Smooth muscle cell (in vitro differentiated cells): ENCODE measurements around the gene ARL9. TPM values are rescaled to one million over a fixed set of nuclear protein-coding genes. Genes with fewer than 3 reads are reported as not detected.

Source experiments
- DNase-seq: peaks from one replicate; lab custom pipeline; 2025; ENCODE audit not compliant: unreplicated experiment; lab: John Stamatoyannopoulos, UW
- H2AFZ ChIP-seq: fragments of 200-600 bp; sonication (generic); 2 replicates; pipeline ENCODE4 v1.6.0; 2016; ENCODE audit warnings: antibody characterized with exemption, low read depth, mild to moderate bottlenecking
- H3F3A ChIP-seq: fragments of 200-600 bp; sonication (generic); 2 replicates; pipeline ENCODE4 v1.6.0; 2017; ENCODE audit warnings: antibody characterized with exemption, low read depth
- H3K27ac ChIP-seq: fragments of 200-600 bp; sonication (generic); 2 replicates; pipeline ENCODE4 v1.5.1; 2016; ENCODE audit warnings: low read depth, mild to moderate bottlenecking
- H3K27me3 ChIP-seq: fragments of 200-600 bp; sonication (generic); 2 replicates; pipeline ENCODE4 v1.6.1; 2016; ENCODE audit warnings: low read depth, mild to moderate bottlenecking
- H3K36me3 ChIP-seq: fragments of 200-600 bp; sonication (generic); 2 replicates; pipeline ENCODE4 v1.5.1; 2016; ENCODE audit warnings: low read depth
- H3K4me1 ChIP-seq: fragments of 200-600 bp; sonication (generic); 2 replicates; pipeline ENCODE4 v1.5.1; 2016; ENCODE audit warnings: low read depth
- H3K4me2 ChIP-seq: fragments of 200-600 bp; sonication (generic); 2 replicates; pipeline ENCODE4 v1.6.0; 2016; ENCODE audit warnings: mild to moderate bottlenecking
- H3K4me3 ChIP-seq: fragments of 200-600 bp; sonication (generic); 2 replicates; pipeline ENCODE4 v1.5.1; 2016; ENCODE audit warnings: mild to moderate bottlenecking
- H3K79me2 ChIP-seq: fragments of 200-600 bp; sonication (generic); 2 replicates; pipeline ENCODE4 v1.6.0; 2016; ENCODE audit warnings: low read depth, mild to moderate bottlenecking
- H3K9ac ChIP-seq: fragments of 200-600 bp; sonication (generic); 2 replicates; pipeline ENCODE4 v1.6.0; 2016; ENCODE audit warnings: low read depth
- H3K9me3 ChIP-seq: fragments of 200-600 bp; sonication (generic); replicated peaks from 2 replicates; pipeline ENCODE4 v1.5.1; 2016; ENCODE audit warnings: low read depth
- H4K20me1 ChIP-seq: fragments of 200-600 bp; sonication (generic); 2 replicates; pipeline ENCODE4 v1.6.0; 2016; ENCODE audit warnings: low read depth
- CTCF ChIP-seq: fragments of 200-600 bp; sonication (generic); IDR thresholded peaks from 2 replicates; pipeline ENCODE4 v1.5.1; 2017; ENCODE audit warnings: borderline replicate concordance, mild to moderate bottlenecking, antibody characterized with exemption; ENCODE audit not compliant: insufficient read depth, poor library complexity, severe bottlenecking
- WGBS: methylation state at CpG from one replicate; pipeline ENCODE4 v1.1.7; 2016; ENCODE audit warnings: low lambda C conversion rate; 5-methylcytosine and 5-hydroxymethylcytosine counted together
- polyA plus RNA-seq: library from polyadenylated mRNA; unstranded; fragments of >200 nt; fragmentation: Nextera tagmentation; extraction: Ambion mirVana; gene quantifications from 2 replicates; pipeline ENCODE4 v1.2.1, GENCODE V29; 2016
- total RNA-seq: library from RNA; depleted of rRNA; stranded (reverse); fragments of >200 nt; gene quantifications from 2 replicates; pipeline ENCODE4 v1.2.3, GENCODE V29; 2014

ARL9 gene
- total and polyA plus RNA-seq, 2 experiments from 2014 or later = 0.27 to 1.2 TPM

GRCh38 chr4:56496241-56496640 lies 9.3 kb upstream of the ARL9 start:
- Histone ChIP-seq H4K20me1 (no peaks in the 10 kb centered on the region), H3K9ac (no peak overlapping the region), H3K27me3 (no peaks in the 10 kb centered on the region), H2AFZ (no peak overlapping the region), H3K9me3 (no peaks in the 10 kb centered on the region), H3K4me2 (no peak overlapping the region), H3F3A (no peaks in the 10 kb centered on the region), H3K4me3 (no peak overlapping the region), H3K4me1 (no peaks in the 10 kb centered on the region), H3K27ac (no peak overlapping the region), H3K36me3 (peaks cover 41% of the 10 kb centered on the region), H3K79me2 (no peaks in the 10 kb centered on the region)
- 96% methylated on average over 1 of the region's 1 CpG for WGBS
- TF ChIP-seq CTCF = no peak
- no peak for DNase-seq

GRCh38 chr4:56511098-56511497 lies 5.5 kb downstream of the ARL9 start:
- H3K9me3 ChIP-seq = no peaks in the 10 kb centered on the region
- TF ChIP-seq CTCF = no peak
- no peak overlapping the region for H3K27ac ChIP-seq
- no peak overlapping the region for H3K4me2 ChIP-seq
- H3K9ac ChIP-seq = no peak overlapping the region
- H3K36me3 ChIP-seq = no peaks in the 10 kb centered on the region
- peaks cover 7% of the 10 kb centered on the region for H3F3A ChIP-seq
- peaks cover 5% of the 10 kb centered on the region for H3K27me3 ChIP-seq
- H2AFZ ChIP-seq = no peak overlapping the region
- H3K4me1 ChIP-seq = peaks cover 4% of the 10 kb centered on the region
- DNase-seq = no peak
- no peaks in the 10 kb centered on the region for H3K79me2 ChIP-seq
- no peak overlapping the region for H3K4me3 ChIP-seq
- no peaks in the 10 kb centered on the region for H4K20me1 ChIP-seq

GRCh38 chr4:56512166-56512565 lies 6.6 kb downstream of the ARL9 start:
- Histone ChIP-seq H3K27me3 (no peaks in the 10 kb centered on the region), H3K4me1 (no peaks in the 10 kb centered on the region), H3K27ac (no peak overlapping the region), H3K36me3 (no peaks in the 10 kb centered on the region), H4K20me1 (no peaks in the 10 kb centered on the region), H3K9ac (no peak overlapping the region), H3K4me3 (no peak overlapping the region), H3K9me3 (no peaks in the 10 kb centered on the region), H3F3A (peaks cover 7% of the 10 kb centered on the region), H3K4me2 (no peak overlapping the region), H3K79me2 (no peaks in the 10 kb centered on the region), H2AFZ (no peak overlapping the region)
- DNase-seq = no peak
- no peak for TF ChIP-seq CTCF
- WGBS = 59% methylated on average over 1 of the region's 1 CpG

- H3K4me1 ChIP-seq = no peaks in the 10 kb centered on the region
- H4K20me1 ChIP-seq = no peaks in the 10 kb centered on the region
- 58% methylated on average over 2 of the region's 2 CpGs for WGBS
- no peak overlapping the region for H2AFZ ChIP-seq
- no peak for TF ChIP-seq CTCF
- no peak overlapping the region for H3K4me3 ChIP-seq
- DNase-seq = no peak
- no peak overlapping the region for H3K27ac ChIP-seq
- H3K27me3 ChIP-seq = no peaks in the 10 kb centered on the region
- H3K9me3 ChIP-seq = no peaks in the 10 kb centered on the region
- H3K36me3 ChIP-seq = no peaks in the 10 kb centered on the region
- peaks cover 7% of the 10 kb centered on the region for H3F3A ChIP-seq
- no peak overlapping the region for H3K9ac ChIP-seq
- H3K4me2 ChIP-seq = no peak overlapping the region
- no peaks in the 10 kb centered on the region for H3K79me2 ChIP-seq
These were observed 7.9 kb downstream of the ARL9 start for GRCh38 chr4:56513517-56513916.
